Measurements from ENCODE around the gene MTURN. TPM values are rescaled to one million over a fixed set of nuclear protein-coding genes. Genes with fewer than 3 reads are reported as not detected.
A peak's percentile ranks its signal among the peaks of the same experiment; 100 is the strongest.

Gene MTURN
- total and polyA plus RNA-seq, 9 of the 15 experiments (the other 6 are each of a cell fraction or from before 2014, with no cell fraction given) = 0.94 to 14.8 (median 6.4) TPM

GRCh38 chr7:30160329-30160728, 25.5 kb downstream of the MTURN start:
- Histone ChIP-seq H3K79me2 (ENCODE audit: control insufficient read depth, insufficient read depth, low read length) (no peaks in the 10 kb centered on the region), H3K36me3 (ENCODE audit: control insufficient read depth, insufficient read depth, low read length) (no peaks in the 10 kb centered on the region), H3K9ac (ENCODE audit: insufficient read depth in 1 of 2, low read depth in 2 of 2, low read length in 2 of 2) (peak overlapping the region; percentile 11 to 61; a peak in 2 of 4 replicates), H3K4me2 (ENCODE audit: insufficient read depth, low read length) (peak overlapping the region; percentile 17; the same call in 1 of the 2 replicates), H2AFZ (ENCODE audit: low read depth, low read length) (no peak overlapping the region), H4K20me1 (replicated peaks; ENCODE audit: control insufficient read depth, insufficient read depth, low read length) (no peaks in the 10 kb centered on the region), H3K9me1 (ENCODE audit: control insufficient read depth, insufficient read depth, low read length) (no peaks in the 10 kb centered on the region), H3K27ac (ENCODE audit: extremely low read depth, low read depth, low read length) (peak overlapping the region; percentile 13; the same call in 1 of the 3 replicates), H3K9me3 (replicated peaks; ENCODE audit: control insufficient read depth, insufficient read depth, low read depth, low read length) (no peaks in the 10 kb centered on the region), H3K4me1 (replicated peaks in 1 of 2; ENCODE audit: control insufficient read depth in 2 of 2, insufficient read depth in 2 of 2, low read length in 2 of 2) (peaks cover 12 to 42% of the 10 kb centered on the region in 2 experiments), H3K27me3 (ENCODE audit: control insufficient read depth in 2 of 2, insufficient read depth in 2 of 2, low read length in 2 of 2) (no peaks in the 10 kb centered on the region), H3K4me3 (no peak overlapping the region)
- TF ChIP-seq TCF3 (CRISPR knock-in tag; IDR thresholded peaks at IDR 0.05) (peak; percentile 8; the same call in 1 of the 2 replicates), OTX1 (CRISPR knock-in tag; IDR thresholded peaks at IDR 0.05) (0 out of 2 replicates have a peak, but pooled peaks have one; percentile 34), CBFA2T3 (IDR thresholded peaks at IDR 0.05) (0 out of 2 replicates have a peak, but pooled peaks have one; percentile 2), MAZ (CRISPR knock-in tag; conservative IDR thresholded peaks at IDR 0.05 in 1 of 2, IDR thresholded peaks at IDR 0.05 in 1 of 2) (no peak), FOS (IDR thresholded peaks at IDR 0.05; ENCODE audit: extremely low read depth, insufficient read length) (no peak)
- FAIRE-seq (no peak), DNase-seq (ENCODE audit: extremely low read depth in 1 of 4, low spot score in 3 of 4) (peak in 1 of 4 experiments; percentile 30), ATAC-seq (peak; percentile 21; the same call in 1 of the 3 replicates)
- BruUV-seq (replicated peaks) = no TSS peak
- CTCF ChIA-PET (ENCODE audit: low intra/inter-chr PET ratio) = no interaction called here
- intact Hi-C loops (cut with micrococcal nuclease) = loop anchor here (5.0 to 10.0 kb wide), 3 partner anchors 112 to 584 kb away; no protein-coding TSS in a partner anchor
- POLR2A ChIA-PET = interaction anchor here (0.6 kb wide), 2 partner anchors 25 to 595 kb away, joined by 3 read pairs; no protein-coding TSS in a partner anchor
- in situ Hi-C loops (cut with MboI) = loop anchor here (5.0 to 10.0 kb wide), 3 partner anchors 252 to 574 kb away; no protein-coding TSS in a partner anchor
- 36% methylated on average over 2 of the region's 2 CpGs for WGBS (ENCODE audit: insufficient coverage, low coverage, missing lambda C conversion rate)
